GM19467 (cell line): Measurements from ENCODE around the gene IDE.

Experiments used
- ATAC-seq: cut with Tn5 transposase; IDR thresholded peaks from one replicate; pipeline ENCODE4 v1.9.1; 2021; ENCODE audit warnings: mild to moderate bottlenecking, moderate library complexity; ENCODE audit not compliant: unreplicated experiment

IDE gene

DNA sequence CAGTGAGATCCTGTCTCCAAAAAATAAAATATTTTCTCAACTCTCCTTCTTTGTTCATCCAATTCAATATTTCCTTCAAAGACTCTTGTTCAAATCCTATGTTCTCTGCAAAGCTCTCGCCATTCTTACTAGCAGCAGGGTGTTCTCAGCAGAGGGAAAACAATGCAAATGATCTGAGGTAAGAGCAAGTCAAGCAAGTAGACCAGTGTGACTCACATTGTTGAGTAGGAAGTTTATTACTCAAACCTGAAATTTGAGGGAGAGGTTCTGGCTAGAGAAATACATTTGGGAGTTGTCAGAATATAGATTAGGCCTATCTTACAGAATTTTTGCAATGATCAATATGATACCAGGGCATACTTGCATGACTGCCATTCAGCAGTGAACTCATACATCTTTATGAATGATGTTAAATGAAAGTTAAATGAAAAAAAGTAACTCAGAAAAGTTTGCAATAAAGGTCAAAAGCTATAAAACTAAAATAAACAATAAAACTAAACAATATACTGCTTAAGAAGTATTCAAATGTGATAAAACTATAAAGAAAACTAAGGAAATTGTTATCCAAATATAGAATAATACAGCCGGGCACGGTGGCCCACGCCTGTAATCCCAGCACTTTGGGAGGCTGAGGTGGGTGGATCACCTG, 5.8 kb downstream of the IDE start:
- ATAC-seq = no peak

DNA sequence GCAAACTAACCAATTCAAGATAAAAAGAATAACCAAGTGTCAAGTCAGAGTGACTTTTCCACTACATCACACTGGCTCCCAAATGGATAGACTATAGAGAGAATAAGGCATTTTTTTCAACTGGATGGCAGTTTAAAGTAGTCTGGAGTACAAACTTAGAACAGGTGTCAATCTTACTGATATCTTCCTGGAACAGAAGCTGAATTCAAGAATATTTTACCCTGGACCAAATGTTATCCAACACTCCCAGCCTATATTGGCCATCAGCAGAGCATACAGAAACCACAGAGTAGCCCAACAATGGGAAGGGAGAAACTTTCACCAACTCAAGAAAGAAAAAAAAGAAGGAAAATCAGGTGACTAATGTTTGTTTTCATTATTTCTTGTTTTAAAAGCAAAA, 11.5 kb downstream of the IDE start:
- no peak for ATAC-seq

DNA sequence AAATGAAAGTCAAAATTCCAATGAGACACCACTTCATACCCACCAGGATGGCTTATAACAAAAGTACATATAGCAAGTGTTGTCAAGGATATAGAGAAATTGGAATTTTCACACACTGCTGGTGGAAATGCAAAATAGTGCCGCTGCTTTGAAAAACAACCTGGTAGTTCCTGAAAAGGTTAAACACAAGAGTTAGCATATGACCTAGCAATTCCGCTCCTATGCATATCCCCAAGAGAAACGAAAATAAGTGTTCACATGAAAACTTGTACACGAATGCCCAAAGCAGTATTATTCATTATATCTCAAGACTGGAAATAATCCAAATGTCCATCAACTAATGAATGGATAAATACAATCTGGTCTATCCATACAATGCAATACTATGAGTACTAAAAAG, 14.8 kb downstream of the IDE start:
- no peak for ATAC-seq

DNA sequence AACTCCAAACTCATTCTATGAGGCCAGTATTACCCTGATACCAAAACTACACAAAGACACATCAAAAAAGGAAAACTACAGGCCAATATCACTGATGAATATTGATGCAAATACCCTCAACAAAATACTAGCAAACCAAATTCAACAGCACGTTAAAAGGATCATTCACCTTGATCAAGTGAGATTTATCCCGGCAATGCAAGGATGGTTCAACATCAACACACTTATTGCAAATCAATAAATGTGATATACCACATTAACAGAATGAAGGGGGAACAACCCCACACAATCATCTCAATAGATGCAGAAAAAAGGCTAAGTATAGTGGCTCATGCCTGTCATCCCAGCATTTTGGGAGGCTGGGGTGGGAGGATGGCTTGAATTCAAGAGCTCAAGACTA, 19.9 kb downstream of the IDE start:
- no peak for ATAC-seq

DNA sequence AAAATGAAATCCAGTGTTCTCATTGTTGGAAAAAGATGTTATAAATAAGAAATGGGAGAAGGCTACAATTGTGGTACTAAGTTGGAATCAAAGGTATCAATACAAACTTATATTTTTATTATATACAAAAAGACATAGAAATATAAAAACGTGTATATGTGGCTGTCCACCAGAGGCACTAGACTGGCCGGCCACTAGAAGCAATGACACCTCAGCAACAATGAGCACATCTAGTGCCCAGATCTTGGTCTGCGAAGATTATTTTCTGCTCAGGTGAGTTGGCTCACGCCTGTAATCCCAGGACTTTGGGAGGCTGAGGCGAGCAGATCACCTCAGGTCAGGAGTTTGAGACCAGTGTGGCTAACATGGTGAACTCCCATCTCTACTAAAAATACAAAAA, 21.6 kb downstream of the IDE start:
- ATAC-seq = no peak

DNA sequence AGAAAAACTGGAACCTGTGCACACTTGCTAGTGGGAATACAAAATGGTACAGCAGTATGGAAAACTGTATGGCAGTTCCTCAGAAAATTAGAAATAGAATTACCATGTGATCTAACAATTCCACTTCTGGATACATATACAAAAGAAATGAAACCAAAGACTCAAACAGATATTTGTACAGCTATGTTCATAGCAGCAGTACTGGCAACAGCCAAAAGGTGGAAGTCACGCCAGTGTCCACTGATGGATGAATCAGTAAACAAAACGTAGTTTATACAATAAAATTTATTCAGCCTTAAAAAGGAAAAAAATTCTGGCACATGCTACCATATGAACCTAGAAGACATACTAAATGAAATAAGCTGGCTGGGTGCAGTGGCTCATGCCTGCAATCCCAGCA, 23.0 kb downstream of the IDE start:
- ATAC-seq = no peak

DNA sequence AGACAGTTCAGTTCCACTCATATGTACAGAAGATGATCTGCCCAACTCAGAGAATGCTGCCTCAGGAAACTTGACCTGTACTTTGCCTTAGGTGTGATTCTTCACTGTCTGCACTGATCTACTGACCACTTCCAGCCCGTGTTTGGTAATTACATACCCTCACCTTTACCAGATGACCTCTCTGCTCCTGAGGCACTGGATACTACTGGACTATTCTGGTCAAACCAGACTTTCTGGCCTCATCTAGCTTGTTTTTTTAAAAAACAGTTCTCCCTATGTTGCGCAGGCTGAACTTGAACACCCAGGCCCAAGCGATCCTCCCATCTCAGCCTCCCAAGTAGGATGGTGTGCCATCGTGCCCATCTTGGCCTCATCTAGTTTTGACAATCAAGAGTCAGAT, 26.2 kb downstream of the IDE start:
- no peak for ATAC-seq

DNA sequence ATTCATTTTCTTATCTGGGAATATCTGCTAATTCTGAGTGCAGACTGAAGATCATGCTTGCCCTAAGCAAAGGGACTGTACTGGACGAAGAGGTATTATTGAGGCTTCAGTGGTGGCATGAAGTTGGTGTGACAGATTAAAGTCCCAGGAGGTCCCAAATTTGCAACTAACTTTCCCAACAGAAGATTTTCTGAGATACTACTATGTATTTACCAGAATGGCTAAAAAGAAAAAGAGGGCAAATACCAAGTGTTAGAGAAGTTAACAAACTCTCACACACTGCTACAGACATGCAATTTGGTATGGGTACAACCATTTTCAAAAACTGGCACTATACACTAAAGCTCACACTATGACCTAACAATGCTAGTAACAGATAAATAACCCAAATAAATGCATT, 28.3 kb downstream of the IDE start:
- ATAC-seq = no peak

DNA sequence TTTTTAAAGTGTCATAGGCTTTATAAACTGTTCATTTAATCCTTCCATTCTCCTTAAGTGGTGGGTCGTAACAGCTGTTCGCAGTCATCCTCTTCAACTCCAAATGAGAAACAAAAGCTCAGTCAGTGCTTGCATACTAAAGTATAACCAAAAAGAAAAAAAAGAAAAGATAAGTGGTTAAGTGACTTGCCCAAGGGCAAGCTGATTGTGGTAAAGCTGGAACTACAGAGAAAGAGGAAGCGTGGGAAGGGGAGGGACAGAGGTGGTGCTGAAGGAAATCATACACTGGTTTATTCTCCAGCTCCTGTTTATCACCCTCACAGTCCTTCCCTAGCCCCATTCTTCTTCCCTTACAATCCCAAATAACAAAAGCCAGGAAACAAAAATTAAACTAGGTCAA, 29.6 kb downstream of the IDE start:
- no peak for ATAC-seq

DNA sequence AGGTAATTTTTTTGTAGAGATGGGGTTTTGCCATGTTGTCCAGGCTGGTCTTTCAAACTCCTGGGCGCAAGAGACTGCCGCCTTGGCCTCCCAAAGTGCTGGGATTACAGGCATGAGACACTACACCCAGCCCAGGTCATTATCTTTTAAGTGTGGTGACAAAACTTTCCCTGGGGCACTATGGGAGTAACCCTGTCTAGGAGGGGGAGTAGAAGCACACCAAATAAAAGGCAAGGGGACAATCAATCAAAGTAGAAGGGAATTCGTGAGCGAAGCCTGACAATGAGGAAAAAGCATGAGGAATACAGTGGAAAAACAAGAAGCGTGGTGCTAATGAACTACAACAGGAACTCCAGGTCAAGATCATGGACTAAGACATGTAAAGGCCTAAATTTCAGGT, 31.4 kb downstream of the IDE start:
- no peak for ATAC-seq

DNA sequence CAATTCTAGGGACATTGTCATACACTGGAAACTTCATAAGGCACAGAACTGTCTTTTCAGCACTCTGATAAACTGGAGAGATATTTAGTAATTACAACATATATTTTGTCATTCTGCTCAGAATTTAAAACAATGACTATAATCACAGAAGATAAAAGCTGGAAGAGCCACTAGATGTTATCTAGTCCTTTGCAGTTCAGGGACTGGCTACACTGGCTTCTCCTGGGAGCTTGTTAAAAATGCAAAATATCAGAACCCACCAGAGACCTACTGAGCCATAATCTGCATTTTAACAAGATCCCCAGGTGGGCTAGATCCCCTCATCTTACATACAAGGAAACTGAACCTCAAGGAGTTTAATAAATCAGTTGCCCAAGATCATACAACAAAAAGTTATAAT, 32.3 kb downstream of the IDE start:
- no peak for ATAC-seq

DNA sequence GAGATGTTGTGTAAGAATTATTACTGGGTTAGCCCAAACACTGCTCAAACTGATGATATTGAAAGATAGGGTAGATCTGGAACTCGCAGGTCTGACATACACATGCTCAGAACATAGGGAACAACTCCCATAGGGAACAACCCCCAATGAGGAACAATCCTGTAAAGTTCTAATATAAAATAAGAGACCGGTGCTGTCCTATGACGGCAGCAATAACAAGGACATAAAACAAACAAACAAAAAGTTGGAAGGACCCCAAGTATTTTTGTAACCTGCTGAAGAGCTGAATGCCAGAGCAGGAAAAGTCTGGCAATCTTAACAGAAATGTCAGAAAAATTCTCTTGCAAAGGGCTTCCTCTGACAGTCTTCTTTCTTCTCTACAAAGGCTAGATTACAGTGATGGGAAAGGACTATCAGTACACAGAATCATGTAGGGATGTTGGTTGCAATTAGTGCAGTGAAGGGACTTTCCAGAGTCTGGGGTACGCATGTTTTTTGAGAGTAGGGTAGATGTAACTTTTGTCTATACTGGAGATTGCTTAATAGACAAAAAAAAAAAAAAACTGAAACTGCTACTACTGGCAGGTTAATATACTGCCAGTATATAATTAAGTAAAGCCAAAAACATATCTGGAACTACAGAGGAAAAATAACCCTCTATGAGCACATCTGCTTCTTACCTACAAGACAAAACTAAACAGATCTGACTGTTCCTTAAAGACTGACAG, 35.5 kb downstream of the IDE start:
- ATAC-seq = no peak

DNA sequence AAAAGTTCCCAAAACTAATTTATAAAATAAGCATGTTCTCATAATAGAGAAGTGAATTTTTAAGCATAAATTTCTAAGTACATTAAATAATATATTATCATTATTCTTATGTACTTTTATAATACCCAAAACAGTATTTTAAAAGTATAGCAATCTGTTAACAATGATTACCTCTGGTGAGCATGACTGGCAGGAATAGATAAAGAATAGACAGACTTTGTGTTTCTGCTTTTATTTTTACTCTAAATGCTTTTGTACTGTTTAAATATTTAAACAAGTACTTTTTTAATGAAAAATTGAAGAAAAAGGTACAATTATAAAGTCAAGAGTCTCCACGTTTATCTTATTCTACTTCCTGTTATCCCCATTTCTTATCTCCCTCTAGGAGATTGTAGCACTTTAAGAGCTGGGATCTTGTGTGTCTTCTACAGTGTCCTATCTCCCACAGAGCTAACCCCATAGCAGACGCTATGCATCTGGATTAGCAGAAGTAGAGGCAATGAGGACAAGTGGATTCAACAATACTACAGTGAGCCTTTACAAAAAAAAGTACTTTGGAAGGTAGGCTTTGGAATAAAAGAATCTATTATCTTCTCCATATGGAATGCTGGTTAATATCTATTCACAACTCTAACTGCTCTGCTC, 42.9 kb downstream of the IDE start:
- no peak for ATAC-seq

DNA sequence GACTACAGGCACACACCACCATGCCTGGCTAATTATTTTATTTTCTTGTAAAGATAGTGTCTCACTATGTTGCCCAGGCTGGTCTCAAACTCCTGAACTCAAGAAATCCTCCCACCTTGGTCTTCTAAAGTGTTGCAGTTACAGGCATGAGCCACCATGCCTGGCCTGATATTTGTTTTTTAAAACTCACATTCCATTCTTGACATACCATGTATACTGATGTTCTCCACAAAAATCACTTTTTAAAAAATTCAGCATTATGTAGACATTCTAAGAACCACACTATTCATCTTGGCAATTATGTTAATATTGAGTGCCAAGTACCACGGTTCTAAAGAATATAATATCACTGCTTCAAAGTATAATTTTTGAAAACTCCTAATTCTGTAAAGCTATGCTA, 43.5 kb downstream of the IDE start:
- no peak for ATAC-seq

DNA sequence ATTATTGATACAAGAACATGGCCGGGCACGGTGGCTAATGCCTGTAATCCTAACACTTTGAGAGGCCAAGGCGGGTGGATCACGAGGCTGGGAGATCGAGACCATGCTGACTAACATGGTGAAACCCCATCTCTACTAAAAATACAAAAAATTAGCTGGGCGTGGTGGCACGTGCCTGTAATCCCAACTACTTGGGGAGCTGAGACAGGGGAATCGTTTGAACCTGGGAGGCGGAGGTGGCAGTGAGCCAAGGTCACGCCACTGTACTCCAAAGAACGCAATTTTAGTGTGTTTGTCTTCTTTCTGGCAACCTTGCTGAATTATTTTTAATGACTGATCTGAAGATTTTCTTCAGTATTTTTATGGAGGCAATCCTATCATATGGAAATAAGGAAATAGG, 46.2 kb downstream of the IDE start:
- no peak for ATAC-seq

DNA sequence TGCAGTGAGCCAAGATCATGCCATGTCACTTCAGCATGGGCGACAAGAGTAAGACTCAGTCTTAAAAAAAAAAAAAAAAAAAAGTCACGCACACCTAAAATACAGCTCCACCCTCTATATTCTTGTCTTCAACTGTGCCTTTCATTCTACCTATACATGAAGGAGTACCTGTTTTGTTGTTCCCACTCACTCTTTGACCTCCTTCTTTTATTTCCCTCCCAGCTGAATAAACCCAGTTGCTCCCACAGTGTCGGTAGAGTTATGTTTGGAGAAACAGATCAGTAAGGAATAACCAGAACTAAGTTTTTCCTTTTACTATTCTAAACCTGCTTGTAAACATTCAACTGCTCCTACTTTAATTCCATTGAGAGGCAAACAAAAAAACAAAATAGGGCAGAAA, 50.3 kb downstream of the IDE start:
- no peak for ATAC-seq

DNA sequence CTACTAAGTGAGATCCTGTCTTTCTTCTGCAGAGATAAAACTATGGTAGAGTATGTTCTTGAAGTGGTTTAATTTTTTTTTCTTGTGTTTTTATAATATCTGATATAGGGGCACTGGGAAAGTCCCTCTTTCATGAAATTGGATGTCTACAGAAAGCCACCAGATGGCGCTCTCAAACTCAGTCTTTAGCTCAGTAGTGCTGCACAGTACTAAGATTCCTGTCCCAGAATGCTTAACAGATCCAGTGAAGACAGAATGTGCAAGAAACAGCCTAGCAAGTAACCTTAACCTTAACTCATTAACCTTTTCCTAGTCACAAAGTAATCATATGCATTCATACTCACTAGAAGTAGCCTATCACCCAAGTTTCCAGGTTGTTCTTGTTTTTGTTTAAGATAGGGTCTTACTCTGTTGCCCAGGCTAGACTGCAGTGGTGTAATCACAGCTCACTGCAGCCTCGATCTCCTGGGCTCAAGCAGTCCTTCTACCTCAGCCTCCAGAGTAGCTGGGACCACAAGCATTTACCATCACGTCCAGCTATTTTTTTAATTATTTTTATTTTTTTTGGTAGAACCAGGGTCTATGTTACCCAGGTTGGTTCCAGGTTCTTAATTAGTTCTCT, 56.7 kb downstream of the IDE start:
- peak; percentile 59 for ATAC-seq

DNA sequence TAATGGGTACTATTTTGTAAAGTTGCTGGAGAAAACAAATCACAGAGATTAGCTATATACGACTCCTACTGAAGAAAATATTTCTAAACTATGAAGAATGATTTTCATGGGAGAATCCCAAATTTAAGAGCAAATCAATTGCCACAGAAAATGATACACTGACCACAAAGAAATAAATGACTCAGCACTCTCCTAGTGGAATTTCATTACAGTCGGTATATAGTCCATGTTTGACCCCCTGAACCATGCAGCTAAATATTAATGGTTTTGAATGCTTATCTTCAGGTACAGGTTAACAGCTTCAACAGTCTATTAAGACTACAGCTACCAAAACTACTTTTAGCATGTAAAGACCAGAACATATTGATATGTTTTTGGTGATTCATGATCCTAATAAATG, 65.0 kb downstream of the IDE start:
- no peak for ATAC-seq

DNA sequence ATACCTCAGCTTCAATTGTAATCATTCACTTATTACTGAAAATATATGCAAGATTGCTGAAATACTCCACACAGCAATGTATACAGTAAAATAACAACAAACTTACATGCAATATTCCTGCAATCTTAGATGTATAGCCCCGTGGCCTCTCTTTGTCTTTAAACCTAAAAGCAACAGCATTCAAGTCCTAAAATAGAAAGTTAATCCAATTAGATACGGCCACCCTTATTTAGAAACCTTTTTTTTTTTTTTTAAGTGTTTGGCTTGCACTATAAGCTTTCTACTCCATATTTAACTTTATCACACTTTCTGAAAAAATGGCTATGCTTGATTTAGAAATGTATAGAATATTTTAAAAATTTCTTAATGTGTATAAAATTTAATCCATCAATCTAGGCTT, 67.6 kb downstream of the IDE start:
- no peak for ATAC-seq

DNA sequence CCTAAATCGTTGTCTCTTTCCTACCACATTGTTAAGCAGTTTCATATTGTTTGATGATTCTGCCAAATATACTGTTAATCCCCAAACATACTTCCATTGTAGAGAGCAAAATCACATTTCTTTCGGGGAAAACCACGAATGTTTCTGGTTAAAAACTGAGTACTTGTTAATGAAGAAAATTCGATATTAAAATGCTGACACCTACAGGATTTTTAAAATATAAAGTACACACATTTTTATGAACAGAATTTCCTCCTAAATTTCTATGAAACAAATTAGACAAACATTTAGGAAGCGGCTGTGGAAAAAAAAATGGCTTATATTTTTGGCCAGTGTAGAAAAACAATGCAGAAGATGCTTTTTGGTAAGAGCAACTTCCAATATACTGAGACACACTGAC, 68.8 kb downstream of the IDE start:
- no peak for ATAC-seq

DNA sequence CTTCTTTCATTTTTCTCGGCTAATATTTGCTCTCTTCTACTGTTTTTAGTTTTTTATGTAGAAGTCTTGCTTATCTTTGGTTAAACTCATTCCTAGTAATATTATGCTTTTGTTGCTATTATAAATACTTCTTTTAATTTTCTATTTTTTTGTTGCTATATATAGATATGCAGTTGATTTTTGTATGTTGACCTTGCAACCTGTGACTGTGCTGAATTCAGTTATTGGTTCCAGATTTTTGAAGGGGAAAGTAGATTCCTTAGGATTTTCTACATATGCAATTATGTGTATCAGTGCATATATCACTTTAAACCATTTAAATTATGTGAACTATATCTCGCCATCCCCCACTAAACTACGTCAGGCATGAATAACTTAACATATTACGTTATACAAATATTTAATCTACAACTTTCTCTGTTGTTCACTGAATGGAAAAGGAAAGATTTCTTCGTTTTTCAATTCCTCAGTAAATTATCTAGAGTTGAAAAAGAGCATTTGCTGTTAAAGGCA, 71.5 kb downstream of the IDE start:
- ATAC-seq = no peak

DNA sequence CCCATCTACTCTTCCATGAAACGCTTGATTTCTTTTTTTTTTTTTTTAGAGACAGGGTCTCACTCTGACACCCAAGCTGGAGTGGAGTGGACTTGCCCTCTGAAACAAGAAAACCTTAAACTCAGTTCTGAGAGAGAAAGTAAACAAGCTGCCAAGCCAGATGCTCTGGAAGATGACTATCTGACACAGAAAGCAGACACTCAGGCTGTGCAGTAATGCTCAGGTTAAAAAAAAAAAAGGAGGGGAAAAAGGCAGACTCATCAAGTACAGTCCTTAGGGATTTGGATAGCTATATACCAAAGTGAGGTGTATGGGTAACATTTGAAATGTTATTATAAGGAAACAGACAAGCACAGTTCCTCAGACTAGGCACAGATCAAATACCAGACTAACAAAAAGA, 80.5 kb downstream of the IDE start:
- ATAC-seq = no peak
